Measurements from ENCODE around the gene NKAPD1. TPM values are rescaled to one million over a fixed set of nuclear protein-coding genes. Genes with fewer than 3 reads are reported as not detected.

NKAPD1 gene
- total RNA-seq, 1 experiment from 2014 or later: 19.4 TPM

GRCh38 chr11:112050721-112051120, 23.4 kb upstream of the NKAPD1 start (continued):
- TF ChIP-seq, protein P1, sequence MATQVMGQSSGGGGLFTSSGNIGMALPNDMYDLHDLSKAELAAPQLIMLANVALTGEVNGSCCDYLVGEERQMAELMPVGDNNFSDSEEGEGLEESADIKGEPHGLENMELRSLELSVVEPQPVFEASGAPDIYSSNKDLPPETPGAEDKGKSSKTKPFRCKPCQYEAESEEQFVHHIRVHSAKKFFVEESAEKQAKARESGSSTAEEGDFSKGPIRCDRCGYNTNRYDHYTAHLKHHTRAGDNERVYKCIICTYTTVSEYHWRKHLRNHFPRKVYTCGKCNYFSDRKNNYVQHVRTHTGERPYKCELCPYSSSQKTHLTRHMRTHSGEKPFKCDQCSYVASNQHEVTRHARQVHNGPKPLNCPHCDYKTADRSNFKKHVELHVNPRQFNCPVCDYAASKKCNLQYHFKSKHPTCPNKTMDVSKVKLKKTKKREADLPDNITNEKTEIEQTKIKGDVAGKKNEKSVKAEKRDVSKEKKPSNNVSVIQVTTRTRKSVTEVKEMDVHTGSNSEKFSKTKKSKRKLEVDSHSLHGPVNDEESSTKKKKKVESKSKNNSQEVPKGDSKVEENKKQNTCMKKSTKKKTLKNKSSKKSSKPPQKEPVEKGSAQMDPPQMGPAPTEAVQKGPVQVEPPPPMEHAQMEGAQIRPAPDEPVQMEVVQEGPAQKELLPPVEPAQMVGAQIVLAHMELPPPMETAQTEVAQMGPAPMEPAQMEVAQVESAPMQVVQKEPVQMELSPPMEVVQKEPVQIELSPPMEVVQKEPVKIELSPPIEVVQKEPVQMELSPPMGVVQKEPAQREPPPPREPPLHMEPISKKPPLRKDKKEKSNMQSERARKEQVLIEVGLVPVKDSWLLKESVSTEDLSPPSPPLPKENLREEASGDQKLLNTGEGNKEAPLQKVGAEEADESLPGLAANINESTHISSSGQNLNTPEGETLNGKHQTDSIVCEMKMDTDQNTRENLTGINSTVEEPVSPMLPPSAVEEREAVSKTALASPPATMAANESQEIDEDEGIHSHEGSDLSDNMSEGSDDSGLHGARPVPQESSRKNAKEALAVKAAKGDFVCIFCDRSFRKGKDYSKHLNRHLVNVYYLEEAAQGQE (IDR thresholded peaks at IDR 0.05; ENCODE audit: low read depth): no peak
- no peak for TF ChIP-seq EZH2phosphoT487 (IDR thresholded peaks at IDR 0.05; ENCODE audit: borderline replicate concordance)
- TF ChIP-seq EZH2 (IDR thresholded peaks at IDR 0.05): no peak
- TF ChIP-seq, protein P2, sequence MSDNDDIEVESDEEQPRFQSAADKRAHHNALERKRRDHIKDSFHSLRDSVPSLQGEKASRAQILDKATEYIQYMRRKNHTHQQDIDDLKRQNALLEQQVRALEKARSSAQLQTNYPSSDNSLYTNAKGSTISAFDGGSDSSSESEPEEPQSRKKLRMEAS (IDR thresholded peaks at IDR 0.05): no peak
- no peak for TF ChIP-seq RAD21 (IDR thresholded peaks at IDR 0.05; ENCODE audit: low read depth)
- no peak for TF ChIP-seq POLR2AphosphoS5 (IDR thresholded peaks at IDR 0.05; ENCODE audit: low read depth, low read length)
- no peak for TF ChIP-seq CBX3 (IDR thresholded peaks at IDR 0.05; ENCODE audit: low read depth)
- TF ChIP-seq ELF1 (IDR thresholded peaks at IDR 0.05; ENCODE audit: borderline replicate concordance, low read depth): no peak

GRCh38 chr11:112051768-112052167, 22.3 kb upstream of the NKAPD1 start:
- peaks cover 22% of the 10 kb centered on the region for H3K79me2 ChIP-seq (ENCODE audit: insufficient read depth, low read length)
- ChIA-PET RAD21 (ENCODE audit: low non-redundant PET in 1 of 2, low total read pairs in 2 of 2, uncharacterized antibody in 2 of 2, unreplicated experiment in 2 of 2) (no interaction called here), CTCF (no interaction called here), POLR2A (no interaction called here)
- no peak overlapping the region for H3K4me2 ChIP-seq (ENCODE audit: low read length)
- BruUV-seq (replicated peaks): no TSS peak
- H4K20me1 ChIP-seq (ENCODE audit: insufficient read depth): no peaks in the 10 kb centered on the region
- H3K36me3 ChIP-seq (ENCODE audit: control insufficient read depth in 1 of 2, insufficient read depth in 2 of 2, low read length in 2 of 2): peaks cover 25 to 33% of the 10 kb centered on the region in 2 experiments; a peak in 2 of 4 replicates
- TF ChIP-seq ZNF274 (IDR thresholded peaks at IDR 0.05; ENCODE audit: low read depth, low read length): no peak
- TF ChIP-seq, protein P3, sequence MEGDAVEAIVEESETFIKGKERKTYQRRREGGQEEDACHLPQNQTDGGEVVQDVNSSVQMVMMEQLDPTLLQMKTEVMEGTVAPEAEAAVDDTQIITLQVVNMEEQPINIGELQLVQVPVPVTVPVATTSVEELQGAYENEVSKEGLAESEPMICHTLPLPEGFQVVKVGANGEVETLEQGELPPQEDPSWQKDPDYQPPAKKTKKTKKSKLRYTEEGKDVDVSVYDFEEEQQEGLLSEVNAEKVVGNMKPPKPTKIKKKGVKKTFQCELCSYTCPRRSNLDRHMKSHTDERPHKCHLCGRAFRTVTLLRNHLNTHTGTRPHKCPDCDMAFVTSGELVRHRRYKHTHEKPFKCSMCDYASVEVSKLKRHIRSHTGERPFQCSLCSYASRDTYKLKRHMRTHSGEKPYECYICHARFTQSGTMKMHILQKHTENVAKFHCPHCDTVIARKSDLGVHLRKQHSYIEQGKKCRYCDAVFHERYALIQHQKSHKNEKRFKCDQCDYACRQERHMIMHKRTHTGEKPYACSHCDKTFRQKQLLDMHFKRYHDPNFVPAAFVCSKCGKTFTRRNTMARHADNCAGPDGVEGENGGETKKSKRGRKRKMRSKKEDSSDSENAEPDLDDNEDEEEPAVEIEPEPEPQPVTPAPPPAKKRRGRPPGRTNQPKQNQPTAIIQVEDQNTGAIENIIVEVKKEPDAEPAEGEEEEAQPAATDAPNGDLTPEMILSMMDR (IDR thresholded peaks at IDR 0.05 in 2 of 3, conservative IDR thresholded peaks at IDR 0.05 in 1 of 3; ENCODE audit: borderline replicate concordance in 1 of 3, insufficient read depth in 1 of 3, low read depth in 2 of 3, low read length in 2 of 3): no peak
- TF ChIP-seq ZFX (IDR thresholded peaks at IDR 0.05): no peak
- no peak for TF ChIP-seq ZBTB33 (IDR thresholded peaks at IDR 0.05; ENCODE audit: extremely low read depth, insufficient replicate concordance, low read length)
- no peak for TF ChIP-seq SRF (IDR thresholded peaks at IDR 0.05; ENCODE audit: low read depth)
- TF ChIP-seq EZH2 (IDR thresholded peaks at IDR 0.05): no peak
- TF ChIP-seq FOSL1 (IDR thresholded peaks at IDR 0.05; ENCODE audit: low read depth): no peak
- TF ChIP-seq ATF3 (IDR thresholded peaks at IDR 0.05): no peak
- peaks cover 6 to 15% of the 10 kb centered on the region in 2 experiments; a peak in 3 of 4 replicates for H3K4me1 ChIP-seq (ENCODE audit: control insufficient read depth in 1 of 2, insufficient read depth in 2 of 2, low read length in 2 of 2)
- ATAC-seq (no peak), DNase-seq (ENCODE audit: low read depth, low spot score) (no peak)
- no peaks in the 10 kb centered on the region for H3K9me2 ChIP-seq (ENCODE audit: insufficient read depth)
- no peaks in the 10 kb centered on the region for H3K27me3 ChIP-seq (ENCODE audit: insufficient read depth, low read length)
- no peaks in the 10 kb centered on the region for H3K9me3 ChIP-seq (ENCODE audit: control insufficient read depth in 1 of 2, insufficient read depth in 1 of 2, low read depth in 1 of 2, low read length in 2 of 2)
- H2AFZ ChIP-seq (ENCODE audit: low read depth, low read length, poor library complexity, severe bottlenecking): no peak overlapping the region
- no peak overlapping the region for H3K4me3 ChIP-seq (replicated peaks in 1 of 2; ENCODE audit: low read depth in 1 of 2, low read length in 2 of 2)
- no peak overlapping the region for H3K9ac ChIP-seq (ENCODE audit: low read length)
- no peak overlapping the region for H3K27ac ChIP-seq (ENCODE audit: low read depth, low read length)
- intact Hi-C loops (cut with micrococcal nuclease): no loop called here
